ENCODE data around the gene GIN1.

The GIN1 gene

DNA sequence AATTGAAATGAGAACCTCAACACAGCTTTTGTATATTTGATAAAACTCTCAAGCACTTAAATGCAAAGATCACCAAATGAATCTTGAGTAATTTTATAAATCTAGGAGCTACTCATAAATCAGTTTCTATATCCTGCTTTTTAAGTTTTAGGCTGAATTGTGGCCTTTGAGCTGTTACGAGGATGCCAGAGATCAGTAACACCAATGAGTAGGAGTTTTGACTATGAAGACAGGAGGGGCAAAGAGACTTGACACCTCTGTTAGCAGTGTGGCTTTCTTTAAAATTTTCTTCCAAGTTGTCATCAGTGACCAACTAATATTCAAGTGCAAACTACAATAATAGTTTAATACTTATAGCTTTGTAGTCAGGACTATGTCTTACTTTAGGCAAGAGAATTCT is 12.7 kb upstream of the GIN1 start:
- H3K79me2 ChIP-seq (ENCODE audit: control insufficient read depth, low read length) = peaks cover 4% of the 10 kb centered on the region
- H3K9me2 ChIP-seq (replicated peaks; ENCODE audit: control insufficient read depth, low read length) = no peaks in the 10 kb centered on the region
- H3K4me3 ChIP-seq (ENCODE audit: low read length) = no peak overlapping the region
- no peaks in the 10 kb centered on the region for H3F3A ChIP-seq (ENCODE audit: control insufficient read depth, insufficient read depth)
- no peaks in the 10 kb centered on the region for H3K4me1 ChIP-seq (ENCODE audit: control insufficient read depth, low read length)
- H3K4me2 ChIP-seq (ENCODE audit: low read length) = no peak overlapping the region
- H3K27me3 ChIP-seq (ENCODE audit: control insufficient read depth, low read length) = no peaks in the 10 kb centered on the region
- no peaks in the 10 kb centered on the region for H4K20me1 ChIP-seq (ENCODE audit: control insufficient read depth, insufficient read depth, low read depth, low read length)
- TF ChIP-seq CTCF (IDR thresholded peaks at IDR 0.05; ENCODE audit: low read depth, low read length, poor library complexity, severe bottlenecking) (no peak), EZH2phosphoT487 (IDR thresholded peaks at IDR 0.05; ENCODE audit: borderline replicate concordance, low read length) (no peak)
- peaks cover 5% of the 10 kb centered on the region for H3K36me3 ChIP-seq (ENCODE audit: control insufficient read depth, low read length)
- no peaks in the 10 kb centered on the region for H3K9me3 ChIP-seq (ENCODE audit: control insufficient read depth, insufficient read depth, low read length)
- no peak overlapping the region for H3K27ac ChIP-seq (ENCODE audit: low read depth, low read length)

GRCh38 chr5:103128202-103128601 is 8.3 kb upstream of the GIN1 start:
- no peak for TF ChIP-seq CTCF (IDR thresholded peaks at IDR 0.05; ENCODE audit: low read depth, low read length, poor library complexity, severe bottlenecking)
- TF ChIP-seq EZH2phosphoT487 (IDR thresholded peaks at IDR 0.05; ENCODE audit: borderline replicate concordance, low read length) = no peak
- H3K79me2 ChIP-seq (ENCODE audit: control insufficient read depth, low read length) = peaks cover 40% of the 10 kb centered on the region

GRCh38 chr5:103127292-103127817 is 7.4 kb upstream of the GIN1 start:
- no peak overlapping the region for H3K27ac ChIP-seq (ENCODE audit: low read depth, low read length)
- no peak overlapping the region for H3K4me2 ChIP-seq (ENCODE audit: low read length)
- H4K20me1 ChIP-seq (ENCODE audit: control insufficient read depth, insufficient read depth, low read depth, low read length) = no peaks in the 10 kb centered on the region
- H3K27me3 ChIP-seq (ENCODE audit: control insufficient read depth, low read length) = no peaks in the 10 kb centered on the region
- H3K9me3 ChIP-seq (ENCODE audit: control insufficient read depth, insufficient read depth, low read length) = no peaks in the 10 kb centered on the region
- H3K4me1 ChIP-seq (ENCODE audit: control insufficient read depth, low read length) = peaks cover 11% of the 10 kb centered on the region
- no peak overlapping the region for H3K4me3 ChIP-seq (ENCODE audit: low read length)
- peaks cover 17% of the 10 kb centered on the region for H3K36me3 ChIP-seq (ENCODE audit: control insufficient read depth, low read length)
- H3K79me2 ChIP-seq (ENCODE audit: control insufficient read depth, low read length) = peaks cover 48% of the 10 kb centered on the region
- no peaks in the 10 kb centered on the region for H3K9me2 ChIP-seq (replicated peaks; ENCODE audit: control insufficient read depth, low read length)
- TF ChIP-seq EZH2phosphoT487 (IDR thresholded peaks at IDR 0.05; ENCODE audit: borderline replicate concordance, low read length) (no peak), CTCF (IDR thresholded peaks at IDR 0.05; ENCODE audit: low read depth, low read length, poor library complexity, severe bottlenecking) (no peak)
- H3F3A ChIP-seq (ENCODE audit: control insufficient read depth, insufficient read depth) = no peaks in the 10 kb centered on the region

More at GRCh38 chr5:103128202-103128601, 8.3 kb upstream of the GIN1 start:
- peaks cover 4% of the 10 kb centered on the region for H3K4me1 ChIP-seq (ENCODE audit: control insufficient read depth, low read length)
- H3K27me3 ChIP-seq (ENCODE audit: control insufficient read depth, low read length) = no peaks in the 10 kb centered on the region
- H3K4me3 ChIP-seq (ENCODE audit: low read length) = no peak overlapping the region
- H4K20me1 ChIP-seq (ENCODE audit: control insufficient read depth, insufficient read depth, low read depth, low read length) = no peaks in the 10 kb centered on the region
- H3K9me3 ChIP-seq (ENCODE audit: control insufficient read depth, insufficient read depth, low read length) = no peaks in the 10 kb centered on the region
- H3K9me2 ChIP-seq (replicated peaks; ENCODE audit: control insufficient read depth, low read length) = no peaks in the 10 kb centered on the region
- H3K4me2 ChIP-seq (ENCODE audit: low read length) = no peak overlapping the region
- H3F3A ChIP-seq (ENCODE audit: control insufficient read depth, insufficient read depth) = no peaks in the 10 kb centered on the region
- H3K36me3 ChIP-seq (ENCODE audit: control insufficient read depth, low read length) = peaks cover 10% of the 10 kb centered on the region
- no peak overlapping the region for H3K27ac ChIP-seq (ENCODE audit: low read depth, low read length)

All from DOHH2 (cell line).